HG03521 (cell line): ENCODE measurements around the gene KCNQ1.
A peak's percentile ranks its signal among the peaks of the same experiment; 100 is the strongest.

ENCODE experiments used
- ATAC-seq: cut with Tn5 transposase; IDR thresholded peaks from one replicate; pipeline ENCODE4 v1.9.1; 2021; ENCODE audit warnings: mild to moderate bottlenecking, moderate library complexity; ENCODE audit not compliant: unreplicated experiment

Gene KCNQ1

GRCh38 chr11:2531277-2531986 is 86.6 kb downstream of the KCNQ1 start:
- no peak for ATAC-seq

- ATAC-seq = no peak
These were observed 87.3 kb downstream of the KCNQ1 start for GRCh38 chr11:2531987-2532703.

- ATAC-seq = peak; percentile 55
These were observed 88.1 kb downstream of the KCNQ1 start for GRCh38 chr11:2532704-2533586.

- no peak for ATAC-seq
These were observed 88.9 kb downstream of the KCNQ1 start for GRCh38 chr11:2533587-2534133.

GRCh38 chr11:2534134-2534956 is 89.5 kb downstream of the KCNQ1 start:
- no peak for ATAC-seq

GRCh38 chr11:2534957-2535672 is 90.3 kb downstream of the KCNQ1 start:
- no peak for ATAC-seq

GRCh38 chr11:2535673-2536439 is 91.0 kb downstream of the KCNQ1 start:
- ATAC-seq = no peak

GRCh38 chr11:2536440-2536989 is 91.7 kb downstream of the KCNQ1 start:
- no peak for ATAC-seq

- no peak for ATAC-seq
These were observed 92.3 kb downstream of the KCNQ1 start for GRCh38 chr11:2537010-2537705.

GRCh38 chr11:2537896-2538724 is 93.3 kb downstream of the KCNQ1 start:
- no peak for ATAC-seq

GRCh38 chr11:2538951-2539350 is 94.1 kb downstream of the KCNQ1 start:
- no peak for ATAC-seq

GRCh38 chr11:2539371-2540222 is 94.8 kb downstream of the KCNQ1 start:
- no peak for ATAC-seq

GRCh38 chr11:2540223-2540991 is 95.6 kb downstream of the KCNQ1 start:
- ATAC-seq = no peak

- no peak for ATAC-seq
These were observed 96.3 kb downstream of the KCNQ1 start for GRCh38 chr11:2540992-2541680.

GRCh38 chr11:2541881-2542361 is 97.1 kb downstream of the KCNQ1 start:
- ATAC-seq = no peak
